ENCODE results near the gene CPNE8.

GRCh38 chr12:38736821-38737220 lies 168.6 kb downstream of the CPNE8 start:
- no peak for TF ChIP-seq CTCF (IDR thresholded peaks at IDR 0.05)
- TF ChIP-seq POLR2AphosphoS5 (IDR thresholded peaks at IDR 0.05): no peak
- no peak for TF ChIP-seq POLR2A (IDR thresholded peaks at IDR 0.05)
- no peak for TF ChIP-seq EP300 (IDR thresholded peaks at IDR 0.05)

Measured in stomach (tissue), 4 donors.